ENCODE results near the gene ADRB1. TPM values are rescaled to one million over a fixed set of nuclear protein-coding genes. Genes with fewer than 3 reads are reported as not detected.

The ADRB1 gene
- total and polyA plus RNA-seq, 2 of the 13 experiments (the other 11 are each of a cell fraction or from before 2014, with no cell fraction given) = 0.07 TPM; not detected in 1

GRCh38 chr10:114065049-114065435 lies 21.4 kb downstream of the ADRB1 start:
- H4K20me1 ChIP-seq (ENCODE audit: insufficient read depth, low read length) = no peaks in the 10 kb centered on the region
- no peak overlapping the region for H2AFZ ChIP-seq (ENCODE audit: low read length)
- in situ Hi-C loops (cut with HindIII; ENCODE audit: extremely low pct_ligation_motif_present, low pct_unique_long_range_greater_than_20kb) = no loop called here
- POLR2A ChIA-PET = no interaction called here
- no peak overlapping the region for H3K4me2 ChIP-seq (ENCODE audit: low read depth, low read length)
- H3K27ac ChIP-seq (ENCODE audit: extremely low read length, insufficient read depth, low read length) = no peak overlapping the region
- TF ChIP-seq BHLHE40 (IDR thresholded peaks at IDR 0.05; ENCODE audit: low read length) (no peak), CTCF (CRISPR knock-in tag; IDR thresholded peaks at IDR 0.05) (no peak), ZBTB4 (CRISPR knock-in tag; IDR thresholded peaks at IDR 0.05; ENCODE audit: borderline replicate concordance) (no peak), PAXIP1 (CRISPR knock-in tag; conservative IDR thresholded peaks at IDR 0.05) (no peak), SMYD3 (CRISPR knock-in tag; IDR thresholded peaks at IDR 0.05) (no peak), SOX6 (IDR thresholded peaks at IDR 0.05) (no peak), SOX6 (CRISPR knock-in tag; IDR thresholded peaks at IDR 0.05) (no peak), ZNF142 (CRISPR knock-in tag; IDR thresholded peaks at IDR 0.05) (no peak), SALL2 (CRISPR knock-in tag; IDR thresholded peaks at IDR 0.05) (no peak)
- peaks cover 0 to 22% of the 10 kb centered on the region in 2 experiments; a peak in 2 of 5 replicates for H3K27me3 ChIP-seq (ENCODE audit: control insufficient read depth in 1 of 2, insufficient read depth in 2 of 2, low read length in 2 of 2)
- WGBS (ENCODE audit: low lambda C conversion rate) = 30% methylated on average over 3 of the region's 3 CpGs
- no peak for ATAC-seq
- CTCF ChIA-PET (ENCODE audit: low intra/inter-chr PET ratio, low total read pairs) = no interaction called here
- H3K36me3 ChIP-seq (replicated peaks in 1 of 2; ENCODE audit: control insufficient read depth in 1 of 2, insufficient read depth in 2 of 2, low read length in 2 of 2) = no peaks in the 10 kb centered on the region
- FAIRE-seq = no peak
- BruUV-seq (replicated peaks) = no TSS peak
- no peak overlapping the region for H3K4me3 ChIP-seq (replicated peaks in 1 of 3; ENCODE audit: insufficient read depth in 1 of 3, low read depth in 2 of 3, low read length in 3 of 3)
- no peak overlapping the region for H3K9ac ChIP-seq (ENCODE audit: insufficient read depth, low read depth, low read length)
- H3K79me2 ChIP-seq (ENCODE audit: insufficient read depth, low read length) = no peaks in the 10 kb centered on the region
- no peak for DNase-seq (ENCODE audit: low spot score)
- H3K4me1 ChIP-seq (ENCODE audit: insufficient read depth, low read length) = no peaks in the 10 kb centered on the region
- intact Hi-C loops (cut with micrococcal nuclease; ENCODE audit: unreplicated experiment) = no loop called here
- H3K9me3 ChIP-seq (ENCODE audit: low read length) = no peaks in the 10 kb centered on the region

Data from HepG2 (cell line).